Measurements from ENCODE around the gene MAGEB1. TPM values are rescaled to one million over a fixed set of nuclear protein-coding genes. Genes with fewer than 3 reads are reported as not detected.

MAGEB1 gene
- total and polyA plus RNA-seq, 4 donors: not detected

GRCh38 chrX:30217465-30217864, 29.5 kb upstream of the MAGEB1 start:
- Histone ChIP-seq H3K27ac (ENCODE audit: low read depth in 1 of 2, low read length in 2 of 2) (no peak overlapping the region), H3K36me3 (ENCODE audit: control insufficient read depth in 4 of 4, insufficient read depth in 3 of 4, low read depth in 1 of 4, low read length in 3 of 4) (no peaks in the 10 kb centered on the region), H3K4me3 (ENCODE audit: low read depth in 1 of 3, low read length in 3 of 3) (no peak overlapping the region), H3K4me1 (ENCODE audit: control insufficient read depth in 4 of 4, insufficient read depth in 4 of 4, low read length in 3 of 4) (no peaks in the 10 kb centered on the region), H3K9me3 (ENCODE audit: control insufficient read depth in 4 of 4, low read length in 3 of 4) (no peaks in the 10 kb centered on the region), H3K9ac (ENCODE audit: low read depth in 1 of 2, low read length in 2 of 2) (no peak overlapping the region), H3K27me3 (ENCODE audit: control insufficient read depth in 4 of 4, insufficient read depth in 4 of 4, low read length in 3 of 4) (peaks cover 0 to under 1% (median 0%) of the 10 kb centered on the region in 4 donors)
- no peak for DNase-seq (ENCODE audit: low spot score)
- WGBS: 87% methylated on average over 1 of the region's 1 CpG
- TF ChIP-seq EGR1 (IDR thresholded peaks at IDR 0.05; ENCODE audit: low read depth in 2 of 2): no peak
- TF ChIP-seq SP1 (IDR thresholded peaks at IDR 0.05): no peak
- TF ChIP-seq CTCF (IDR thresholded peaks at IDR 0.05; ENCODE audit: low read depth, low read length, missing input control): no peak
- no peak for TF ChIP-seq MAX (IDR thresholded peaks at IDR 0.05)
- TF ChIP-seq FOXA1 (IDR thresholded peaks at IDR 0.05): no peak
- TF ChIP-seq REST (IDR thresholded peaks at IDR 0.05): no peak
- TF ChIP-seq GABPA (IDR thresholded peaks at IDR 0.05 in 1 of 2, conservative IDR thresholded peaks at IDR 0.05 in 1 of 2): no peak
- no peak for TF ChIP-seq JUND (IDR thresholded peaks at IDR 0.05)
- no peak for TF ChIP-seq TAF1 (conservative IDR thresholded peaks at IDR 0.05)
- no peak for TF ChIP-seq YY1 (IDR thresholded peaks at IDR 0.05)
- no peak for TF ChIP-seq ZBTB33 (IDR thresholded peaks at IDR 0.05)
- TF ChIP-seq RXRA (IDR thresholded peaks at IDR 0.05): no peak
- no peak for TF ChIP-seq RAD21 (IDR thresholded peaks at IDR 0.05)
- no peak for TF ChIP-seq FOXA2 (IDR thresholded peaks at IDR 0.05)
- no peak for TF ChIP-seq HNF4A (conservative IDR thresholded peaks at IDR 0.05)

- Histone ChIP-seq H3K4me3 (ENCODE audit: low read depth in 1 of 3, low read length in 3 of 3) (no peak overlapping the region), H3K27me3 (ENCODE audit: control insufficient read depth in 4 of 4, insufficient read depth in 4 of 4, low read length in 3 of 4) (no peaks in the 10 kb centered on the region), H3K27ac (ENCODE audit: low read depth in 1 of 2, low read length in 2 of 2) (no peak overlapping the region), H3K9me3 (ENCODE audit: control insufficient read depth in 4 of 4, low read length in 3 of 4) (no peaks in the 10 kb centered on the region), H3K9ac (ENCODE audit: low read depth in 1 of 2, low read length in 2 of 2) (no peak overlapping the region), H3K36me3 (ENCODE audit: control insufficient read depth in 4 of 4, insufficient read depth in 3 of 4, low read depth in 1 of 4, low read length in 3 of 4) (no peaks in the 10 kb centered on the region), H3K4me1 (ENCODE audit: control insufficient read depth in 4 of 4, insufficient read depth in 4 of 4, low read length in 3 of 4) (no peaks in the 10 kb centered on the region)
- DNase-seq (ENCODE audit: low spot score): no peak
- no peak for TF ChIP-seq FOXA1 (IDR thresholded peaks at IDR 0.05)
- whole genome bisulfite sequencing: 91% methylated on average over 4 of the region's 4 CpGs
These were observed 27.6 kb upstream of the MAGEB1 start for GRCh38 chrX:30219372-30219771.

Measured in liver (tissue), 9 donors.